GM23338 (cell line): ENCODE measurements around the gene USP31. TPM values are rescaled to one million over a fixed set of nuclear protein-coding genes. Genes with fewer than 3 reads are reported as not detected.

Source experiments
- ATAC-seq: fragments of 200-7000 bp; cut with Tn5 transposase; 3 replicates; pipeline ENCODE4 v1.9.1; 2020
- DNase-seq: peaks from one replicate; pipeline ENCODE4 v3.0.0-alpha.2; 2015; ENCODE audit warnings: low spot score
- H2AFZ ChIP-seq: fragments of 200-600 bp; sonication (generic); 2 replicates; pipeline ENCODE4 v1.8.0; 2016; ENCODE audit warnings: antibody characterized with exemption, mild to moderate bottlenecking, moderate library complexity
- H3F3A ChIP-seq: fragments of 200-600 bp; sonication (generic); replicated peaks from 2 replicates; pipeline ENCODE4 v1.8.0; 2017; ENCODE audit warnings: antibody characterized with exemption, mixed run types, low read depth
- H3K27ac ChIP-seq: fragments of 200-600 bp; sonication (generic); 2 replicates; pipeline ENCODE4 v1.6.1; 2016; ENCODE audit warnings: low read depth
- H3K27me3 ChIP-seq: fragments of 200-600 bp; sonication (generic); 2 replicates; pipeline ENCODE4 v1.8.0; 2016; ENCODE audit warnings: mild to moderate bottlenecking, mixed run types, moderate library complexity; ENCODE audit not compliant: insufficient read depth
- H3K36me3 ChIP-seq: fragments of 200-600 bp; sonication (generic); 2 replicates; pipeline ENCODE4 v1.8.0; 2016; ENCODE audit warnings: mild to moderate bottlenecking; ENCODE audit not compliant: insufficient read depth
- H3K4me1 ChIP-seq: fragments of 200-600 bp; sonication (generic); 2 replicates; pipeline ENCODE4 v1.8.0; 2016; ENCODE audit warnings: mild to moderate bottlenecking, moderate library complexity; ENCODE audit not compliant: insufficient read depth
- H3K4me2 ChIP-seq: fragments of 200-600 bp; sonication (generic); 2 replicates; pipeline ENCODE4 v1.7.1; 2017; ENCODE audit warnings: mixed run types
- H3K4me3 ChIP-seq: fragments of 200-600 bp; sonication (generic); 2 replicates; pipeline ENCODE4 v1.6.1; 2016; ENCODE audit warnings: mixed run types
- H3K79me2 ChIP-seq: fragments of 200-600 bp; sonication (generic); replicated peaks from 2 replicates; pipeline ENCODE4 v1.8.0; 2017; ENCODE audit warnings: mild to moderate bottlenecking; ENCODE audit not compliant: insufficient read depth
- H3K9me2 ChIP-seq: fragments of 200-600 bp; sonication (generic); 2 replicates; pipeline ENCODE4 v1.8.0; 2017; ENCODE audit not compliant: insufficient read depth
- H4K20me1 ChIP-seq: fragments of 200-600 bp; sonication (generic); replicated peaks from 2 replicates; pipeline ENCODE4 v1.8.0; 2017; ENCODE audit warnings: mild to moderate bottlenecking; ENCODE audit not compliant: insufficient read depth
- H3K27ac Mint-ChIP-seq: 2 replicates; pipeline ENCODE4 v1.8.0; 2020; ENCODE audit warnings: inconsistent platforms, mild to moderate bottlenecking, moderate library complexity, mixed read lengths
- H3K27me3 Mint-ChIP-seq: 3 replicates; pipeline ENCODE4 v1.8.0; 2022; ENCODE audit warnings: low read depth, mild to moderate bottlenecking, moderate library complexity, mixed read lengths, inconsistent platforms; ENCODE audit not compliant: insufficient read depth, poor library complexity
- H3K36me3 Mint-ChIP-seq: 3 replicates; pipeline ENCODE4 v1.8.0; 2021; ENCODE audit warnings: low read depth, mild to moderate bottlenecking, inconsistent platforms, moderate library complexity, mixed read lengths
- H3K4me1 Mint-ChIP-seq: 3 replicates; pipeline ENCODE4 v1.8.0; 2020; ENCODE audit warnings: mild to moderate bottlenecking, inconsistent platforms, mixed read lengths
- H3K4me3 Mint-ChIP-seq: 3 replicates; pipeline ENCODE4 v1.8.0; 2021; ENCODE audit warnings: moderate library complexity, mild to moderate bottlenecking, inconsistent platforms, mixed read lengths
- H3K9me3 Mint-ChIP-seq: 3 replicates; pipeline ENCODE4 v1.8.0; 2020; ENCODE audit warnings: moderate library complexity, mild to moderate bottlenecking, inconsistent platforms, mixed read lengths
- CREB1 ChIP-seq: fragments of 250-450 bp; sonication (Bioruptor Pico); IDR thresholded peaks from 2 replicates; pipeline ENCODE4 v1.5.0; 2020; ENCODE audit warnings: low read depth, mild to moderate bottlenecking, moderate library complexity
- EZH2 ChIP-seq: fragments of 200-600 bp; sonication (generic); IDR thresholded peaks from one replicate; pipeline ENCODE4 v1.8.0; 2017; ENCODE audit warnings: antibody characterized with exemption, mild to moderate bottlenecking, low read depth; ENCODE audit not compliant: unreplicated experiment
- EZH2phosphoT487 ChIP-seq: fragments of 200-600 bp; sonication (generic); IDR thresholded peaks from one replicate; pipeline ENCODE4 v1.8.1; 2018; ENCODE audit warnings: antibody characterized with exemption; ENCODE audit not compliant: unreplicated experiment
- JUNB ChIP-seq: IDR thresholded peaks from one replicate; pipeline ENCODE4 v1.6.1; 2016; ENCODE audit warnings: antibody characterized with exemption; ENCODE audit not compliant: unreplicated experiment
- NANOG ChIP-seq: IDR thresholded peaks from 2 replicates; pipeline ENCODE4 v1.6.1; 2016; ENCODE audit warnings: antibody characterized with exemption, borderline replicate concordance
- POLR2AphosphoS5 ChIP-seq: IDR thresholded peaks from 2 replicates; pipeline ENCODE4 v1.6.1; 2016; ENCODE audit warnings: antibody characterized with exemption, low read depth
- STAT1 ChIP-seq: IDR thresholded peaks from one replicate; pipeline ENCODE4 v1.6.1; 2016; ENCODE audit warnings: antibody characterized with exemption; ENCODE audit not compliant: unreplicated experiment
- ZNF114 ChIP-seq: fragments of 250-450 bp; sonication (Bioruptor Pico); IDR thresholded peaks from 2 replicates; pipeline ENCODE4 v1.5.0; 2020; ENCODE audit warnings: mild to moderate bottlenecking, moderate library complexity
- ZNF331 ChIP-seq: fragments of 250-450 bp; sonication (Bioruptor Pico); IDR thresholded peaks from 2 replicates; pipeline ENCODE4 v1.5.0; 2020; ENCODE audit warnings: low read depth, mild to moderate bottlenecking, moderate library complexity
- polyA plus RNA-seq: library from polyadenylated mRNA; unstranded; fragments of >200 nt; fragmentation: Nextera tagmentation; extraction: Ambion mirVana; gene quantifications from 2 replicates; pipeline ENCODE4 v1.2.1, GENCODE V29; 2016
- total RNA-seq: library from RNA; depleted of rRNA; stranded (reverse); fragments of >200 nt; shearing (Covaris generic); gene quantifications from 2 replicates; pipeline ENCODE4 v1.2.3, GENCODE V29; 2014
- TF ChIP-seq, protein P1 (sequence below): fragments of 250-450 bp; sonication (Bioruptor Pico); IDR thresholded peaks from 2 replicates; pipeline ENCODE4 v1.5.0; 2020; ENCODE audit warnings: mild to moderate bottlenecking, moderate library complexity
- TF ChIP-seq, protein P2 (sequence below), 2 experiments: fragments of 200-600 bp in 1 of 2; sonication (generic) in 1 of 2; conservative IDR thresholded peaks; 2 replicates each; pipeline versions ENCODE4 v1.5.1 to v1.6.1; 2016 to 2017; ENCODE audit warnings: antibody characterized with exemption in 2 of 2, low read depth in 2 of 2, mild to moderate bottlenecking in 2 of 2, moderate library complexity in 1 of 2
- TF ChIP-seq, protein P3 (sequence below): IDR thresholded peaks from one replicate; pipeline ENCODE4 v1.6.1; 2018; ENCODE audit warnings: antibody characterized with exemption; ENCODE audit not compliant: unreplicated experiment
- TF ChIP-seq, protein P4 (sequence below): IDR thresholded peaks from 2 replicates; pipeline ENCODE4 v1.6.1; 2016; ENCODE audit warnings: antibody characterized with exemption

The USP31 gene
- total and polyA plus RNA-seq, 2 experiments from 2014 or later = 4.3 to 17.9 TPM

DNA sequence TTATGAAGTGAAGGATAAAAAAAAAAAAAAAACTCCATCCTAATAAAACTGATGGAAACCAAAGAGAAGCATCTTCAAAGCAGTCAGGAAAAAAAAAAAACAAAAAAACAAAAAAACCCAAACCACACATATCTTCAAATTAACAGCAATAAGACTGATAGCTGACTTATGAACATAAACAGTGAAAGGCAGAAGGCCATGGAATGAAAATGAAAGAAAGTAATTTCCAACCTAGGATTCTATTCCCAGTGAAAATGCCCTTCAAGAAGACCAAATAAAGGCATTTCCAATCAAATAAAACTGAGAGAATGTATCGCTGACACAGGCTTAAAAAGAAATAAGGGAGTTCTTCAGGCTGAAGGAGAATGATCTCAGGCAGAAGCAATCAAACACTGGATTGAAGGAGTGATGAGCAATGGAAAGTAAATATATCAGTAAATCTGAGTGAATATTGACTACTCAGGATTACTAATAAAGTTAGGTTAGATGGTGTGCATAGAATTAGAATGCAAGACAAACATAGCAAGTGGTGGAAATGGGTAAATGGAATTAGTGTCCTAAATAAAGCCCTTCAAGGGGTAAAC is 92.1 kb downstream of the USP31 start:
- Histone ChIP-seq H3K36me3 (no peaks in the 10 kb centered on the region), H3F3A (no peaks in the 10 kb centered on the region), H3K4me1 (peaks cover 4% of the 10 kb centered on the region), H3K4me2 (no peak overlapping the region), H3K27ac (no peak overlapping the region), H4K20me1 (no peaks in the 10 kb centered on the region), H3K9me2 (no peaks in the 10 kb centered on the region), H2AFZ (no peak overlapping the region), H3K4me3 (no peak overlapping the region), H3K27me3 (no peaks in the 10 kb centered on the region), H3K79me2 (no peaks in the 10 kb centered on the region)
- Mint-ChIP-seq H3K36me3 (no peaks in the 10 kb centered on the region), H3K27me3 (no peaks in the 10 kb centered on the region), H3K4me3 (no peak overlapping the region), H3K4me1 (peaks cover 30% of the 10 kb centered on the region), H3K27ac (no peak overlapping the region), H3K9me3 (no peaks in the 10 kb centered on the region)
- TF ChIP-seq, protein P1, sequence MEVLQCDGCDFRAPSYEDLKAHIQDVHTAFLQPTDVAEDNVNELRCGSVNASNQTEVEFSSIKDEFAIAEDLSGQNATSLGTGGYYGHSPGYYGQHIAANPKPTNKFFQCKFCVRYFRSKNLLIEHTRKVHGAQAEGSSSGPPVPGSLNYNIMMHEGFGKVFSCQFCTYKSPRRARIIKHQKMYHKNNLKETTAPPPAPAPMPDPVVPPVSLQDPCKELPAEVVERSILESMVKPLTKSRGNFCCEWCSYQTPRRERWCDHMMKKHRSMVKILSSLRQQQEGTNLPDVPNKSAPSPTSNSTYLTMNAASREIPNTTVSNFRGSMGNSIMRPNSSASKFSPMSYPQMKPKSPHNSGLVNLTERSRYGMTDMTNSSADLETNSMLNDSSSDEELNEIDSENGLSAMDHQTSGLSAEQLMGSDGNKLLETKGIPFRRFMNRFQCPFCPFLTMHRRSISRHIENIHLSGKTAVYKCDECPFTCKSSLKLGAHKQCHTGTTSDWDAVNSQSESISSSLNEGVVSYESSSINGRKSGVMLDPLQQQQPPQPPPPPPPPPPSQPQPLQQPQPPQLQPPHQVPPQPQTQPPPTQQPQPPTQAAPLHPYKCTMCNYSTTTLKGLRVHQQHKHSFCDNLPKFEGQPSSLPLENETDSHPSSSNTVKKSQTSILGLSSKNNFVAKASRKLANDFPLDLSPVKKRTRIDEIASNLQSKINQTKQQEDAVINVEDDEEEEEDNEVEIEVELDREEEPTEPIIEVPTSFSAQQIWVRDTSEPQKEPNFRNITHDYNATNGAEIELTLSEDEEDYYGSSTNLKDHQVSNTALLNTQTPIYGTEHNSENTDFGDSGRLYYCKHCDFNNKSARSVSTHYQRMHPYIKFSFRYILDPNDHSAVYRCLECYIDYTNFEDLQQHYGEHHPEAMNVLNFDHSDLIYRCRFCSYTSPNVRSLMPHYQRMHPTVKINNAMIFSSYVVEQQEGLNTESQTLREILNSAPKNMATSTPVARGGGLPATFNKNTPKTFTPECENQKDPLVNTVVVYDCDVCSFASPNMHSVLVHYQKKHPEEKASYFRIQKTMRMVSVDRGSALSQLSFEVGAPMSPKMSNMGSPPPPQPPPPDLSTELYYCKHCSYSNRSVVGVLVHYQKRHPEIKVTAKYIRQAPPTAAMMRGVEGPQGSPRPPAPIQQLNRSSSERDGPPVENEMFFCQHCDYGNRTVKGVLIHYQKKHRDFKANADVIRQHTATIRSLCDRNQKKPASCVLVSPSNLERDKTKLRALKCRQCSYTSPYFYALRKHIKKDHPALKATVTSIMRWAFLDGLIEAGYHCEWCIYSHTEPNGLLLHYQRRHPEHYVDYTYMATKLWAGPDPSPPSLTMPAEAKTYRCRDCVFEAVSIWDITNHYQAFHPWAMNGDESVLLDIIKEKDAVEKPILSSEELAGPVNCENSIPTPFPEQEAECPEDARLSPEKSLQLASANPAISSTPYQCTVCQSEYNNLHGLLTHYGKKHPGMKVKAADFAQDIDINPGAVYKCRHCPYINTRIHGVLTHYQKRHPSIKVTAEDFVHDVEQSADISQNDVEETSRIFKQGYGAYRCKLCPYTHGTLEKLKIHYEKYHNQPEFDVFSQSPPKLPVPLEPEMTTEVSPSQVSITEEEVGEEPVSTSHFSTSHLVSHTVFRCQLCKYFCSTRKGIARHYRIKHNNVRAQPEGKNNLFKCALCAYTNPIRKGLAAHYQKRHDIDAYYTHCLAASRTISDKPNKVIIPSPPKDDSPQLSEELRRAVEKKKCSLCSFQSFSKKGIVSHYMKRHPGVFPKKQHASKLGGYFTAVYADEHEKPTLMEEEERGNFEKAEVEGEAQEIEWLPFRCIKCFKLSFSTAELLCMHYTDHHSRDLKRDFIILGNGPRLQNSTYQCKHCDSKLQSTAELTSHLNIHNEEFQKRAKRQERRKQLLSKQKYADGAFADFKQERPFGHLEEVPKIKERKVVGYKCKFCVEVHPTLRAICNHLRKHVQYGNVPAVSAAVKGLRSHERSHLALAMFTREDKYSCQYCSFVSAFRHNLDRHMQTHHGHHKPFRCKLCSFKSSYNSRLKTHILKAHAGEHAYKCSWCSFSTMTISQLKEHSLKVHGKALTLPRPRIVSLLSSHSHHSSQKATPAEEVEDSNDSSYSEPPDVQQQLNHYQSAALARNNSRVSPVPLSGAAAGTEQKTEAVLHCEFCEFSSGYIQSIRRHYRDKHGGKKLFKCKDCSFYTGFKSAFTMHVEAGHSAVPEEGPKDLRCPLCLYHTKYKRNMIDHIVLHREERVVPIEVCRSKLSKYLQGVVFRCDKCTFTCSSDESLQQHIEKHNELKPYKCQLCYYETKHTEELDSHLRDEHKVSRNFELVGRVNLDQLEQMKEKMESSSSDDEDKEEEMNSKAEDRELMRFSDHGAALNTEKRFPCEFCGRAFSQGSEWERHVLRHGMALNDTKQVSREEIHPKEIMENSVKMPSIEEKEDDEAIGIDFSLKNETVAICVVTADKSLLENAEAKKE (CRISPR knock-in tag) = no peak
- TF ChIP-seq JUNB (no peak), CREB1 (CRISPR knock-in tag) (no peak), NANOG (no peak), ZNF114 (CRISPR knock-in tag) (no peak), ZNF331 (CRISPR knock-in tag) (no peak), POLR2AphosphoS5 (no peak), EZH2 (no peak), STAT1 (no peak), EZH2phosphoT487 (no peak)
- TF ChIP-seq, protein P2, sequence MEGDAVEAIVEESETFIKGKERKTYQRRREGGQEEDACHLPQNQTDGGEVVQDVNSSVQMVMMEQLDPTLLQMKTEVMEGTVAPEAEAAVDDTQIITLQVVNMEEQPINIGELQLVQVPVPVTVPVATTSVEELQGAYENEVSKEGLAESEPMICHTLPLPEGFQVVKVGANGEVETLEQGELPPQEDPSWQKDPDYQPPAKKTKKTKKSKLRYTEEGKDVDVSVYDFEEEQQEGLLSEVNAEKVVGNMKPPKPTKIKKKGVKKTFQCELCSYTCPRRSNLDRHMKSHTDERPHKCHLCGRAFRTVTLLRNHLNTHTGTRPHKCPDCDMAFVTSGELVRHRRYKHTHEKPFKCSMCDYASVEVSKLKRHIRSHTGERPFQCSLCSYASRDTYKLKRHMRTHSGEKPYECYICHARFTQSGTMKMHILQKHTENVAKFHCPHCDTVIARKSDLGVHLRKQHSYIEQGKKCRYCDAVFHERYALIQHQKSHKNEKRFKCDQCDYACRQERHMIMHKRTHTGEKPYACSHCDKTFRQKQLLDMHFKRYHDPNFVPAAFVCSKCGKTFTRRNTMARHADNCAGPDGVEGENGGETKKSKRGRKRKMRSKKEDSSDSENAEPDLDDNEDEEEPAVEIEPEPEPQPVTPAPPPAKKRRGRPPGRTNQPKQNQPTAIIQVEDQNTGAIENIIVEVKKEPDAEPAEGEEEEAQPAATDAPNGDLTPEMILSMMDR (conservative IDR thresholded peaks at IDR 0.05; ENCODE audit: low read depth in 2 of 2) = no peak
- TF ChIP-seq, protein P3, sequence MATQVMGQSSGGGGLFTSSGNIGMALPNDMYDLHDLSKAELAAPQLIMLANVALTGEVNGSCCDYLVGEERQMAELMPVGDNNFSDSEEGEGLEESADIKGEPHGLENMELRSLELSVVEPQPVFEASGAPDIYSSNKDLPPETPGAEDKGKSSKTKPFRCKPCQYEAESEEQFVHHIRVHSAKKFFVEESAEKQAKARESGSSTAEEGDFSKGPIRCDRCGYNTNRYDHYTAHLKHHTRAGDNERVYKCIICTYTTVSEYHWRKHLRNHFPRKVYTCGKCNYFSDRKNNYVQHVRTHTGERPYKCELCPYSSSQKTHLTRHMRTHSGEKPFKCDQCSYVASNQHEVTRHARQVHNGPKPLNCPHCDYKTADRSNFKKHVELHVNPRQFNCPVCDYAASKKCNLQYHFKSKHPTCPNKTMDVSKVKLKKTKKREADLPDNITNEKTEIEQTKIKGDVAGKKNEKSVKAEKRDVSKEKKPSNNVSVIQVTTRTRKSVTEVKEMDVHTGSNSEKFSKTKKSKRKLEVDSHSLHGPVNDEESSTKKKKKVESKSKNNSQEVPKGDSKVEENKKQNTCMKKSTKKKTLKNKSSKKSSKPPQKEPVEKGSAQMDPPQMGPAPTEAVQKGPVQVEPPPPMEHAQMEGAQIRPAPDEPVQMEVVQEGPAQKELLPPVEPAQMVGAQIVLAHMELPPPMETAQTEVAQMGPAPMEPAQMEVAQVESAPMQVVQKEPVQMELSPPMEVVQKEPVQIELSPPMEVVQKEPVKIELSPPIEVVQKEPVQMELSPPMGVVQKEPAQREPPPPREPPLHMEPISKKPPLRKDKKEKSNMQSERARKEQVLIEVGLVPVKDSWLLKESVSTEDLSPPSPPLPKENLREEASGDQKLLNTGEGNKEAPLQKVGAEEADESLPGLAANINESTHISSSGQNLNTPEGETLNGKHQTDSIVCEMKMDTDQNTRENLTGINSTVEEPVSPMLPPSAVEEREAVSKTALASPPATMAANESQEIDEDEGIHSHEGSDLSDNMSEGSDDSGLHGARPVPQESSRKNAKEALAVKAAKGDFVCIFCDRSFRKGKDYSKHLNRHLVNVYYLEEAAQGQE = no peak
- TF ChIP-seq, protein P4, sequence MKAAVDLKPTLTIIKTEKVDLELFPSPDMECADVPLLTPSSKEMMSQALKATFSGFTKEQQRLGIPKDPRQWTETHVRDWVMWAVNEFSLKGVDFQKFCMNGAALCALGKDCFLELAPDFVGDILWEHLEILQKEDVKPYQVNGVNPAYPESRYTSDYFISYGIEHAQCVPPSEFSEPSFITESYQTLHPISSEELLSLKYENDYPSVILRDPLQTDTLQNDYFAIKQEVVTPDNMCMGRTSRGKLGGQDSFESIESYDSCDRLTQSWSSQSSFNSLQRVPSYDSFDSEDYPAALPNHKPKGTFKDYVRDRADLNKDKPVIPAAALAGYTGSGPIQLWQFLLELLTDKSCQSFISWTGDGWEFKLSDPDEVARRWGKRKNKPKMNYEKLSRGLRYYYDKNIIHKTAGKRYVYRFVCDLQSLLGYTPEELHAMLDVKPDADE = no peak
- DNase-seq = no peak
- no peak for ATAC-seq
